Stimulated activated CD8-positive, alpha-beta memory T cell treated with anti-CD3 and anti-CD28 coated beads, Interleukin-12 subunit alpha, Interleukin-12 subunit beta, amount 100 ng/mL, for 24 hours (primary cell): Measurements from ENCODE around the gene DPYD.

Experiments used
- DNase-seq: peaks from one replicate; pipeline ENCODE4 v3.0.0-alpha.2; 2020; ENCODE audit errors: extremely low read depth

Gene DPYD

GRCh38 chr1:97143236-97143882, 777.5 kb downstream of the DPYD start:
- no peak for DNase-seq

- no peak for DNase-seq
Measured at GRCh38 chr1:97140611-97141010, 780.2 kb downstream of the DPYD start.

- DNase-seq = no peak
Measured at GRCh38 chr1:97139512-97139911, 781.3 kb downstream of the DPYD start.

- DNase-seq = no peak
Measured at GRCh38 chr1:97138515-97139032, 782.3 kb downstream of the DPYD start.

GRCh38 chr1:97137862-97138514, 782.8 kb downstream of the DPYD start:
- DNase-seq = no peak

- DNase-seq = no peak
Measured at GRCh38 chr1:97136996-97137395, 783.8 kb downstream of the DPYD start.

- no peak for DNase-seq
Measured at GRCh38 chr1:97135972-97136371, 784.9 kb downstream of the DPYD start.

- no peak for DNase-seq
Measured at GRCh38 chr1:97128426-97128825, 792.4 kb downstream of the DPYD start.

- DNase-seq = no peak
Measured at GRCh38 chr1:97123717-97124431, 797.0 kb downstream of the DPYD start.

GRCh38 chr1:97120806-97121205, 800.0 kb downstream of the DPYD start:
- DNase-seq = no peak

GRCh38 chr1:97119260-97120158, 801.3 kb downstream of the DPYD start:
- DNase-seq = no peak

GRCh38 chr1:97114842-97115241, 806.0 kb downstream of the DPYD start:
- DNase-seq = no peak

GRCh38 chr1:97112442-97112841, 808.4 kb downstream of the DPYD start:
- no peak for DNase-seq

- no peak for DNase-seq
Measured at GRCh38 chr1:97108179-97108578, 812.7 kb downstream of the DPYD start.

GRCh38 chr1:97105531-97105930, 815.3 kb downstream of the DPYD start:
- DNase-seq = no peak

GRCh38 chr1:97101509-97101908, 819.3 kb downstream of the DPYD start:
- no peak for DNase-seq

GRCh38 chr1:97097404-97097925, 823.4 kb downstream of the DPYD start:
- DNase-seq = no peak

- no peak for DNase-seq
Measured at GRCh38 chr1:97095764-97096163, 825.1 kb downstream of the DPYD start.

GRCh38 chr1:97094247-97094972, 826.4 kb downstream of the DPYD start:
- no peak for DNase-seq

- no peak for DNase-seq
Measured at GRCh38 chr1:97093741-97094140, 827.1 kb downstream of the DPYD start.

GRCh38 chr1:97092824-97093223, 828.0 kb downstream of the DPYD start:
- DNase-seq = no peak
